Gastroesophageal sphincter (tissue), 3 donors: ENCODE results near the gene PDE3A.

Experiments
- EP300 ChIP-seq: sonication (generic); formaldehyde crosslinking; IDR thresholded peaks from one replicate; pipeline ENCODE4 v1.6.1; 2017; ENCODE audit warnings: antibody characterized with exemption, mild to moderate bottlenecking
- POLR2A ChIP-seq, 2 donors: fragments of 450-650 bp; IDR thresholded peaks; one replicate each; pipeline ENCODE4 v1.6.1; 2017; ENCODE audit warnings: antibody characterized with exemption in 2 of 2, mild to moderate bottlenecking in 2 of 2, moderate library complexity in 1 of 2
- POLR2AphosphoS5 ChIP-seq: sonication (generic); formaldehyde crosslinking; IDR thresholded peaks from one replicate; pipeline ENCODE4 v1.6.1; 2017; ENCODE audit warnings: antibody characterized with exemption
- TF ChIP-seq, protein P1 (sequence below), 4 experiments: fragments of 200-600 bp in 2 of 4; fragments of 450-650 bp in 2 of 4; sonication (generic) in 1 of 4; IDR thresholded peaks; one replicate each; pipeline ENCODE4 v1.5.1; 2017 to 2019; ENCODE audit warnings: antibody characterized with exemption in 4 of 4, mild to moderate bottlenecking in 2 of 4, moderate library complexity in 2 of 4

DNA sequence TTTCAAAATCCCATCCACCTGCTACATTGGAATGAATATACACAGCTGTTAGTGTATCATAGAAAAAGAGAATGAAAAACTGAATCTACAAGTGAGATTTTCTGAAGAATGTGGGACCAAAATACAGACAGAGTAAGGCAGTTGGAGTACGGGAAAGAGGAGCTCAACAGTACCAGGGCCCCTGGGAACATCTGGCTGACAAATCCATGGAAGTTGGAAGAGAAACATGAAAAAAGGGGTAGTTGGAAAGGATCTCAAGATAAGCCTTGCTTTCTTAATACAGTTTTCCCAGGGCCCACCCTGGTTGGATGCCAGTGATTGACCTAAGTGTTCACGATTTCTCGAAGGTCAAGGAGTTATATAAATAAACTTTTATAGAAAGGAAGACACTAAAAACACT lies 272.8 kb downstream of the PDE3A start:
- TF ChIP-seq POLR2A (IDR thresholded peaks at IDR 0.05) (no peak), POLR2AphosphoS5 (no peak), EP300 (no peak)
- TF ChIP-seq, protein P1, sequence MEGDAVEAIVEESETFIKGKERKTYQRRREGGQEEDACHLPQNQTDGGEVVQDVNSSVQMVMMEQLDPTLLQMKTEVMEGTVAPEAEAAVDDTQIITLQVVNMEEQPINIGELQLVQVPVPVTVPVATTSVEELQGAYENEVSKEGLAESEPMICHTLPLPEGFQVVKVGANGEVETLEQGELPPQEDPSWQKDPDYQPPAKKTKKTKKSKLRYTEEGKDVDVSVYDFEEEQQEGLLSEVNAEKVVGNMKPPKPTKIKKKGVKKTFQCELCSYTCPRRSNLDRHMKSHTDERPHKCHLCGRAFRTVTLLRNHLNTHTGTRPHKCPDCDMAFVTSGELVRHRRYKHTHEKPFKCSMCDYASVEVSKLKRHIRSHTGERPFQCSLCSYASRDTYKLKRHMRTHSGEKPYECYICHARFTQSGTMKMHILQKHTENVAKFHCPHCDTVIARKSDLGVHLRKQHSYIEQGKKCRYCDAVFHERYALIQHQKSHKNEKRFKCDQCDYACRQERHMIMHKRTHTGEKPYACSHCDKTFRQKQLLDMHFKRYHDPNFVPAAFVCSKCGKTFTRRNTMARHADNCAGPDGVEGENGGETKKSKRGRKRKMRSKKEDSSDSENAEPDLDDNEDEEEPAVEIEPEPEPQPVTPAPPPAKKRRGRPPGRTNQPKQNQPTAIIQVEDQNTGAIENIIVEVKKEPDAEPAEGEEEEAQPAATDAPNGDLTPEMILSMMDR (IDR thresholded peaks at IDR 0.05), result no peak
